MM.1S (cell line): ENCODE results near the gene NME4.

Experiments used
- CTCF ChIP-seq: fragments of 300-600 bp; sonication (generic); IDR thresholded peaks from 2 replicates; pipeline ENCODE4 v1.5.1; 2016; ENCODE audit warnings: antibody characterized with exemption, low read length, mixed read lengths
- EZH2 ChIP-seq: fragments of 300-600 bp; sonication (generic); optimal IDR thresholded peaks from 2 replicates; pipeline ENCODE3; 2017; ENCODE audit warnings: low read depth, mild to moderate bottlenecking, antibody characterized with exemption, low read length, mixed read lengths
- EZH2phosphoT487 ChIP-seq: fragments of 300-600 bp; sonication (generic); IDR thresholded peaks from 2 replicates; pipeline ENCODE4 v1.6.1; 2018; ENCODE audit warnings: antibody characterized with exemption, low read length

GRCh38 chr16:445566-445965 lies 48.6 kb downstream of the NME4 start:
- TF ChIP-seq CTCF = no peak
- TF ChIP-seq EZH2 = no peak
- no peak for TF ChIP-seq EZH2phosphoT487
